GM18517 (cell line): ENCODE results near the gene GRID2.

ENCODE experiments used
- ATAC-seq: cut with Tn5 transposase; IDR thresholded peaks from one replicate; pipeline ENCODE4 v1.9.1; 2021; ENCODE audit warnings: mild to moderate bottlenecking, moderate library complexity; ENCODE audit not compliant: unreplicated experiment

GRID2 gene

GRCh38 chr4:93061826-93062225 lies 758.1 kb downstream of the GRID2 start:
- ATAC-seq = no peak

DNA sequence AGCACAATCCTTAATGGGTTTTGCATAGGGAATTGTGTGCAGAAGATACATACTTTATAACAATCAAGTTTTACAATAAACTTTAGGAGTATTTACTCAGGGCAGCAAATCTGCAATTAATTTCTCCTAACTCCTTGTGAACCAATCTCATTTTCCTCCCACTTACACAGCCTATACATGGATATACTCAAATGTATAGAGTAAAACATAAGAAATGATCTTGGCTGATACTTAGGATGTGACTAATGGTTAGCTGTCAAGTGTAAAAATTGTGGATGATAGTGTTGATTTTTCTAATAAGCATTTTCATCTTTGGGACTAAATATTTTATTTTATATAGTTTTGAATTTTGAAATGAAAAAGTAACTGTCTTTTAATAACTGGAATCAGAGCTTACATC lies 759.6 kb downstream of the GRID2 start:
- no peak for ATAC-seq

- no peak for ATAC-seq
Measured at GRCh38 chr4:93065790-93066189, 762.0 kb downstream of the GRID2 start.

DNA sequence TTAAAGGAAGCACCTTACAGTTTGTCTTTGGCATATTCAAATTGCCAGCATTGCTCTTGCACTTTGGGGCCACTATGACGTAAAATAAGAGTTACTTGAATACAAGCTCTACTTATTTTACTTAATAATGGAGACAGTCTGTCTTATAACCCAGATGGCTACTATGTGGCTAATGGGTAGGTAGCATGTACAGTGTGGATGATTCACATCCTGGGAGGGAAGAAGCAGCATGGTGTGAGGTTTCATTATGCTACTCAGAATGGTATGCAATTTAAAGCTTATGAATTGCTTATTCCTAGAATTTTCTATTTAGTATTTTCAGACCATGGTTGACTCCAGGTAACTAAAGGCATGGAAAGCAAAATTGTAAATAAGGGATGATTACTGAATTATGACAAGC lies 763.0 kb downstream of the GRID2 start:
- no peak for ATAC-seq

DNA sequence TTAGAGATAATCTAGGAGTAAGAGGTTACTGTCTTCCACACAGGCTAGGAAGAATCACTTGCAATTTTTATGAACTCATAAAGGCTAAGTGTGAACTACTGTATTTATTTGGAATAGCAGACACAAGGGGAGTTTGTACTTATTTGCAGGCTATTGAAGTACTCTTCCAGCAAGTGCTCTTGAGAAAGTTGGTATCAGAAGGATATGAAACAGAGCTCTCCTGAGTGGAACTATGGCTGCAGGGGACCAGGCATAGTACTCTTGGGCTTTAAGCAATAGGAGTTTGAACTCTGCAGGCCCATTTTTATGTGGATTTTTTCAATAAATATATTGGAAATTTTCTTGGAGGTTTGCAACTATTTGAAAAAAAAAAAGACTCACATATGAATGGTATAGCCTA lies 768.5 kb downstream of the GRID2 start:
- ATAC-seq = no peak

DNA sequence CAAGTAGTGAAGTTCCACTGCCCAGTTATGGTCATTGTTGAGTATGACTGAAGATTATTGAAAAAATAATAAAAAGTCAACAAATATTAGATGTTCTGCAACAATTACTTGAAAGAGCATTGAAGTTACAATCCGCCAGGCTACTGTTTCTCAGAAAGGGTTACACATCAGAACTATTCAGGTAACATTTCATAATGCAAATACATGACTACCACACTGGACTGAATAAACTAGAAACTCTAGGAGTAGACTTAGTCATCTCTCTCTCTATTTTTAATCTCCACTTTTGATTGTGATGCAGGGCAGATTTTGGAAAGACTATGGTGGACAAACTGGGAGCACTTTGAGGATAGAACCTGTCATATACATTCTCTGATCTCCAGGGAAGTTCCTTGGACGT lies 776.5 kb downstream of the GRID2 start:
- no peak for ATAC-seq

- no peak for ATAC-seq
Measured at GRCh38 chr4:93084599-93085305, 781.0 kb downstream of the GRID2 start.

DNA sequence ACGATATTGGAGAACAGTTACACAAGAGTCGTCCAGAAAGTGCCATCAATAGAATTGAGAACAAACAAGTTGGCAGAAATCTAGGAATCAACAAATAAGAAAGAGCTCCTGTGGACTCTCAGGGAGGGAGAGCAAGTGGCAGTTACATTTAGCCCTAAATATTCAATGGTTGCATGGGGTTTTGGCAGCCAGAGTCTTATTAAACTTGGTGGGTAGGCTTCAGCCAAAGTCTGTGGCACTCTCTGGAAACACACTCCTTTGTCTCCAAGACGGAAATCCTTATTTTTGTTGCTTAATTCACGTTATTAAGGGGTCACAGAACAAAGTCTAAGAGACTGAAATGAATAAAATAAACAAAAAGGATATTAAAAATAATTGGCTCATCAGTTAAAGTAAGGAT lies 782.6 kb downstream of the GRID2 start:
- no peak for ATAC-seq

DNA sequence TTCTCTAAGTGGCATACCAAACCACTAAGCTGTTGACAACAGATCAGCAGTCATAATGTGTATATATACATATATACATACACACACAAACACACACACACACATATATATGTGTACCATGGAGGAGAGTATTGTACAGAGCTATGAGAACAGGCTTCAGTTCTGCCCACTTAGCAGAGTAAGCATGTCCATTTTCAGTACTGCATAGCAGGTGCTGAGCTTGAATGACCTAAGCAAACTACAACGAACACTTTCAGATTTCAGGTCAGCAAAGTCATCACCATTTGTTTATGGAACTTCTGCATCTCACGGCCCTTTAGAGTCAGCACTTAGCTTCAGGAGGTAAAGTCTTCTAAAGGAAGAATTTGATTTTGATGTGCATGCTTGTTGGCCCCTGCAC lies 789.0 kb downstream of the GRID2 start:
- no peak for ATAC-seq

GRCh38 chr4:93103042-93103441 lies 799.3 kb downstream of the GRID2 start:
- no peak for ATAC-seq

- no peak for ATAC-seq
Measured at GRCh38 chr4:93116624-93117023, 812.9 kb downstream of the GRID2 start.

DNA sequence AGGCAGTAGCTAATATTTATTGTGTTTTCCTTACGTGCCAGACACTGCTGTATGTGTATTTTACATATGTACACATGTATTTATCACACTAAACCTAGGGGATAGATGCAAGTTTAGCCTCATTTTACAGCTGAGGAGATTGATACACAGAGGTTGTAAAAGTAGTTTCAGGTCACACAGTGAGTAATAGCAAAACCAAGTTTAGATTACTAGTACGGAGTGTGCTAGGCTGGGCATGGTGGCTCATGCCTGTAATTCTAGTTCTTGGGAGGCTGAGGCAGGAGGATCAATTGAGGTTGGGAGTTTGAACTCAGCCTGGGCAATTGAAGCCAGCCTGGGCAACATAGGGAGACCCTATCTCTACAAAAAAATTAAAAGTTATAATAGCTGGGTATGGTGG lies 823.7 kb downstream of the GRID2 start:
- no peak for ATAC-seq

- no peak for ATAC-seq
Measured at GRCh38 chr4:93132631-93133030, 828.9 kb downstream of the GRID2 start.

DNA sequence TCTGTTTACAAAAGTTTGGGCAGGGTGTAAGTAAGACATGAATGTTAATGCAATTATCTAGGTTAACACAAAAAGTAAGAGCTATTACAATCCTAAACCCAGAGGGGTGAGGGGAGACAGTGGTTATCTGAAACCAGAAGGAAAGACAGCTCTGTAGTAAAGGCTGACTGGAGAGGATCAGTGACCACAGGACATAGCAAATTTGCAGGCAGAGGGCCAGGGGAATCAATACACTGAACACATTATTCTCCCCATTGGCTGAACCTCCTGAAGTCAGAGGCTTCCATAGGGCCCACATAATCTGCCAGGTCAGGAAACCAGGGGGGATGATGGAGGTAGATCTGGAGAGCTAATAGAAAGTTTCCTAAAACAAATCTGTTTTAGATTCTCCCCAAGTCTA lies 835.4 kb downstream of the GRID2 start:
- ATAC-seq = no peak

- ATAC-seq = no peak
Measured at GRCh38 chr4:93143902-93144301, 840.1 kb downstream of the GRID2 start.

GRCh38 chr4:93144644-93145043 lies 840.9 kb downstream of the GRID2 start:
- no peak for ATAC-seq

GRCh38 chr4:93147524-93148212 lies 843.9 kb downstream of the GRID2 start:
- ATAC-seq = no peak

DNA sequence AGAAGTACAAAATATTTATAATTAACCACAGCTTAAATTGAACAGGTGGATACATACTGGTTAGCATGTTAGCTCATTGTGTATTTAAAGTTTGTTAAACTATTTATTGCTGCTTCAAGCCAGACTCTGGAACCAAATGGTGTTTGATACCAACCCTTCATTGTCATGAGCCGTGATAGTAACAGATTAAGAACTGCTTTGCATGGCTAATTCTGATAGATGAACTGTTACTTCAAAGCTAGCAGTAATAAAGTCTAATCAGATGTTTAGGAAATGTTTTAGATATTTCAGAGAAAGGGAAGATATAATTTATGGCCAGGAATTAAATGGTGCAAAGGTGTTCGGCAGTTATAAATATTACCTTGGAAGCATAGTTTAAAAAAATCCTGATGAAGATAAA lies 848.7 kb downstream of the GRID2 start:
- no peak for ATAC-seq

DNA sequence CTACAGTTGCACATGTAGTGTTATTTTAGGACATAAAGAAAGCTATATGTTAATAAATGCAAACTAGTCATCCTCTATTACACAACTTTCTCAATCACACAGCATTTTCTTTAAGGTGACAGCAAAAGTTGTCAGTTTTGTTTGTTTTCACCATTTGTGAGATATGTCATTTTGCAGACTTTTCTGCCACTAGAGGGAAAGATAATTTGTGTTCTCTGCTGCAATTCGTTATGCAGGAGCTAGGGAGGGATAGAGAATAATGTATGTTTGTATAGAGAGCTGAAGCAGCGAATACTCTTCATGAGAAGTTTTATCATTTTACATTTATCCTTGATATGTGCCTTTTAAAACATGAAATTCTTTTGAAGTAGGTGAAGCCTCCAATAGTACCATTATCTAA lies 854.2 kb downstream of the GRID2 start:
- no peak for ATAC-seq

DNA sequence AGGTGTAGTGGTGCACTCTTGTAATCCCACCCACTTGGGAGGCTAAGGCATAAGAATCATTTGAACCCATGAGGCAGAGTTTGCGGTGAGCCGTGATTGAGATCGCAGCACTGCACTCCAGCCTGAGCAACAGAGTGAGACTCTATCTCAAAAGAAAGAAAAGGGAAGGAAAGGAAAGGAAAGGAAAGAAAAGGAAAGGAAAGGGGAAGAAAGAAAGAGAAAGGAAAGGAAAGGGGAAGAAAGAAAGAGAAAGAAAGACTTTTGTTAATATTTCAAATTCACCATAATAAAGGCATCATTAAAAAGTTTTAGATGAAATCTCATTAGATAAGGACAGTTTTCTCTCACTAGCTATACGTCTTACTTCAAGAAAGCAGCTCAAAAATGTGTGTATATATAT lies 864.3 kb downstream of the GRID2 start:
- no peak for ATAC-seq

DNA sequence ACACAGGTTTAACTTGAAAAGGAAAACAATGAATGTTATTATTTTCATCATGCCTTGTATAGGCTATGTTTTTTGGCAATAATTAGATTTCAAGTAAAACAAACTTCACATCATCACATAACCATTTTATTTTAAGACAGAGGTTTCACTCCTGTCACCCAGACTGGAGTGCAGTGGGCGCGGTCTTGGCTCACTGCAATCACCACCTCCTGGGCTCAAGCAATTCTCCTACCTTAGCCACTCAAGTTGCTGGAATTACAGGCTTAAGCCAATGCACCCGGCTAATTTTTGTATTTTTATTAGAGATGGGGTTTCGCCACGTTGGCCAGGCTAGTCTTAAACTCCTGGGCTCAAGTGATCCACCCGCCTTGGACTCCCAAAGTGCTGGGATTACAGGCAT lies 866.2 kb downstream of the GRID2 start:
- ATAC-seq = no peak

DNA sequence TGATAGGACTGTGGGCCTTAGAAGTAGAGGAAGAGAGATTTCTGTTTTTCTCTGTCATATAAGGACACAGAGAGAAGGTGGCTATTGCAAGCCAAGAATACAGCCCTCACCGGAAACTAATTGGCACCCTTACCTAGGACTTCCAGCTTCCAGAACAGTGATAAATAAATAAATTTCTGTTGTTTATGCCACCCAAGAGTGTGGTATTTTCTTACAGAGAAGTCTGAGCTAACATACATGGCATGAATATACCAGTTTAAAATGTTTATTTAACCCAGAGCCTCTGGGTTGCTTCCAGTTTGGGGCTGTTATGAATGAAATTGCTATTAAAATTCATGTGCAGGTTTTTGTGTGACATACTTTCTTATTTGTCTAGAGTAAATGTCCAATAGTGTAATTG lies 870.8 kb downstream of the GRID2 start:
- ATAC-seq = no peak

GRCh38 chr4:93178279-93178678 lies 874.5 kb downstream of the GRID2 start:
- ATAC-seq = no peak
